ENCODE results near the gene HOXA4.

Gene HOXA4

GRCh38 chr7:27134392-27134791 is 3.8 kb upstream of the HOXA4 start:
- Histone ChIP-seq H3K4me3 (ENCODE audit: low read depth, low read length) (no peak overlapping the region), H3K27ac (ENCODE audit: low read depth, low read length) (no peak overlapping the region), H3K4me1 (ENCODE audit: control insufficient read depth, insufficient read depth, low read length) (no peaks in the 10 kb centered on the region)

GRCh38 chr7:27133409-27134231 is 3.1 kb upstream of the HOXA4 start:
- H3K27ac ChIP-seq (ENCODE audit: low read depth, low read length): no peak overlapping the region
- H3K9ac ChIP-seq (ENCODE audit: low read depth, low read length): no peak overlapping the region
- no peaks in the 10 kb centered on the region for H3K4me1 ChIP-seq (ENCODE audit: control insufficient read depth, insufficient read depth, low read length)
- H3K9me3 ChIP-seq (ENCODE audit: control insufficient read depth, insufficient read depth, low read length): no peaks in the 10 kb centered on the region
- no peak overlapping the region for H3K4me3 ChIP-seq (ENCODE audit: low read depth, low read length)
- H3K36me3 ChIP-seq (ENCODE audit: control insufficient read depth, insufficient read depth, low read length): no peaks in the 10 kb centered on the region
- peaks cover 100% of the 10 kb centered on the region for H3K27me3 ChIP-seq (ENCODE audit: control insufficient read depth, insufficient read depth, low read length)

More at GRCh38 chr7:27134392-27134791, 3.8 kb upstream of the HOXA4 start:
- no peaks in the 10 kb centered on the region for H3K9me3 ChIP-seq (ENCODE audit: control insufficient read depth, insufficient read depth, low read length)
- H3K27me3 ChIP-seq (ENCODE audit: control insufficient read depth, insufficient read depth, low read length): peaks cover 100% of the 10 kb centered on the region
- no peak overlapping the region for H3K9ac ChIP-seq (ENCODE audit: low read depth, low read length)
- no peaks in the 10 kb centered on the region for H3K36me3 ChIP-seq (ENCODE audit: control insufficient read depth, insufficient read depth, low read length)

GRCh38 chr7:27132978-27133377 is 2.4 kb upstream of the HOXA4 start:
- H3K9ac ChIP-seq (ENCODE audit: low read depth, low read length): no peak overlapping the region
- no peaks in the 10 kb centered on the region for H3K9me3 ChIP-seq (ENCODE audit: control insufficient read depth, insufficient read depth, low read length)
- no peak overlapping the region for H3K27ac ChIP-seq (ENCODE audit: low read depth, low read length)
- H3K36me3 ChIP-seq (ENCODE audit: control insufficient read depth, insufficient read depth, low read length): no peaks in the 10 kb centered on the region
- peaks cover 100% of the 10 kb centered on the region for H3K27me3 ChIP-seq (ENCODE audit: control insufficient read depth, insufficient read depth, low read length)
- H3K4me1 ChIP-seq (ENCODE audit: control insufficient read depth, insufficient read depth, low read length): no peaks in the 10 kb centered on the region
- H3K4me3 ChIP-seq (ENCODE audit: low read depth, low read length): no peak overlapping the region

GRCh38 chr7:27132214-27132613 is 1.7 kb upstream of the HOXA4 start:
- Histone ChIP-seq H3K36me3 (ENCODE audit: control insufficient read depth, insufficient read depth, low read length) (no peaks in the 10 kb centered on the region), H3K4me1 (ENCODE audit: control insufficient read depth, insufficient read depth, low read length) (no peaks in the 10 kb centered on the region), H3K4me3 (ENCODE audit: low read depth, low read length) (no peak overlapping the region), H3K9ac (ENCODE audit: low read depth, low read length) (no peak overlapping the region), H3K27ac (ENCODE audit: low read depth, low read length) (no peak overlapping the region), H3K9me3 (ENCODE audit: control insufficient read depth, insufficient read depth, low read length) (no peaks in the 10 kb centered on the region), H3K27me3 (ENCODE audit: control insufficient read depth, insufficient read depth, low read length) (peaks cover 100% of the 10 kb centered on the region)

- Histone ChIP-seq H3K36me3 (ENCODE audit: control insufficient read depth, insufficient read depth, low read length) (no peaks in the 10 kb centered on the region), H3K9ac (ENCODE audit: low read depth, low read length) (no peak overlapping the region), H3K27me3 (ENCODE audit: control insufficient read depth, insufficient read depth, low read length) (peaks cover 100% of the 10 kb centered on the region), H3K9me3 (ENCODE audit: control insufficient read depth, insufficient read depth, low read length) (no peaks in the 10 kb centered on the region), H3K4me3 (ENCODE audit: low read depth, low read length) (peak overlapping the region; percentile 63; the same call in 1 of the 2 replicates), H3K27ac (ENCODE audit: low read depth, low read length) (no peak overlapping the region), H3K4me1 (ENCODE audit: control insufficient read depth, insufficient read depth, low read length) (no peaks in the 10 kb centered on the region)
Observed at GRCh38 chr7:27131390-27131819, 848 bp upstream of the HOXA4 start.

- Histone ChIP-seq H3K27me3 (ENCODE audit: control insufficient read depth, insufficient read depth, low read length) (peaks cover 100% of the 10 kb centered on the region), H3K27ac (ENCODE audit: low read depth, low read length) (no peak overlapping the region), H3K9me3 (ENCODE audit: control insufficient read depth, insufficient read depth, low read length) (no peaks in the 10 kb centered on the region), H3K36me3 (ENCODE audit: control insufficient read depth, insufficient read depth, low read length) (no peaks in the 10 kb centered on the region), H3K4me3 (ENCODE audit: low read depth, low read length) (peak overlapping the region; percentile 34; the same call in 1 of the 2 replicates), H3K9ac (ENCODE audit: low read depth, low read length) (no peak overlapping the region), H3K4me1 (ENCODE audit: control insufficient read depth, insufficient read depth, low read length) (no peaks in the 10 kb centered on the region)
Observed at GRCh38 chr7:27129729-27130539, 623 bp downstream of the HOXA4 start.

- Histone ChIP-seq H3K4me1 (ENCODE audit: control insufficient read depth, insufficient read depth, low read length) (no peaks in the 10 kb centered on the region), H3K9ac (ENCODE audit: low read depth, low read length) (no peak overlapping the region), H3K9me3 (ENCODE audit: control insufficient read depth, insufficient read depth, low read length) (no peaks in the 10 kb centered on the region), H3K4me3 (ENCODE audit: low read depth, low read length) (no peak overlapping the region), H3K36me3 (ENCODE audit: control insufficient read depth, insufficient read depth, low read length) (no peaks in the 10 kb centered on the region), H3K27ac (ENCODE audit: low read depth, low read length) (no peak overlapping the region), H3K27me3 (ENCODE audit: control insufficient read depth, insufficient read depth, low read length) (peaks cover 100% of the 10 kb centered on the region)
Observed at GRCh38 chr7:27128776-27129728, 1.5 kb downstream of the HOXA4 start.

GRCh38 chr7:27128034-27128433 is 2.5 kb downstream of the HOXA4 start:
- no peaks in the 10 kb centered on the region for H3K9me3 ChIP-seq (ENCODE audit: control insufficient read depth, insufficient read depth, low read length)
- H3K27me3 ChIP-seq (ENCODE audit: control insufficient read depth, insufficient read depth, low read length): peaks cover 100% of the 10 kb centered on the region
- H3K36me3 ChIP-seq (ENCODE audit: control insufficient read depth, insufficient read depth, low read length): no peaks in the 10 kb centered on the region
- H3K9ac ChIP-seq (ENCODE audit: low read depth, low read length): no peak overlapping the region
- no peak overlapping the region for H3K4me3 ChIP-seq (ENCODE audit: low read depth, low read length)
- no peak overlapping the region for H3K27ac ChIP-seq (ENCODE audit: low read depth, low read length)
- H3K4me1 ChIP-seq (ENCODE audit: control insufficient read depth, insufficient read depth, low read length): no peaks in the 10 kb centered on the region

GRCh38 chr7:27126596-27127327 is 3.8 kb downstream of the HOXA4 start:
- Histone ChIP-seq H3K27ac (ENCODE audit: low read depth, low read length) (no peak overlapping the region), H3K9me3 (ENCODE audit: control insufficient read depth, insufficient read depth, low read length) (no peaks in the 10 kb centered on the region), H3K36me3 (ENCODE audit: control insufficient read depth, insufficient read depth, low read length) (no peaks in the 10 kb centered on the region), H3K27me3 (ENCODE audit: control insufficient read depth, insufficient read depth, low read length) (peaks cover 100% of the 10 kb centered on the region), H3K4me3 (ENCODE audit: low read depth, low read length) (no peak overlapping the region), H3K9ac (ENCODE audit: low read depth, low read length) (no peak overlapping the region), H3K4me1 (ENCODE audit: control insufficient read depth, insufficient read depth, low read length) (no peaks in the 10 kb centered on the region)

- H3K27ac ChIP-seq (ENCODE audit: low read depth, low read length): no peak overlapping the region
- no peak overlapping the region for H3K4me3 ChIP-seq (ENCODE audit: low read depth, low read length)
- no peak overlapping the region for H3K9ac ChIP-seq (ENCODE audit: low read depth, low read length)
- no peaks in the 10 kb centered on the region for H3K9me3 ChIP-seq (ENCODE audit: control insufficient read depth, insufficient read depth, low read length)
- peaks cover 100% of the 10 kb centered on the region for H3K27me3 ChIP-seq (ENCODE audit: control insufficient read depth, insufficient read depth, low read length)
- H3K4me1 ChIP-seq (ENCODE audit: control insufficient read depth, insufficient read depth, low read length): no peaks in the 10 kb centered on the region
- no peaks in the 10 kb centered on the region for H3K36me3 ChIP-seq (ENCODE audit: control insufficient read depth, insufficient read depth, low read length)
Observed at GRCh38 chr7:27125986-27126394, 4.6 kb downstream of the HOXA4 start.
